HG03135 (cell line): ENCODE data around the gene RPL36.
"Not testable (repeated sequence)": the region's sequence is repeated elsewhere in the genome, so short reads cannot be mapped to it uniquely, and the experiment has no call there.

Experiments
- ATAC-seq: cut with Tn5 transposase; IDR thresholded peaks from one replicate; pipeline ENCODE4 v1.9.1; 2021; ENCODE audit warnings: mild to moderate bottlenecking, moderate library complexity; ENCODE audit not compliant: unreplicated experiment

RPL36 gene

DNA sequence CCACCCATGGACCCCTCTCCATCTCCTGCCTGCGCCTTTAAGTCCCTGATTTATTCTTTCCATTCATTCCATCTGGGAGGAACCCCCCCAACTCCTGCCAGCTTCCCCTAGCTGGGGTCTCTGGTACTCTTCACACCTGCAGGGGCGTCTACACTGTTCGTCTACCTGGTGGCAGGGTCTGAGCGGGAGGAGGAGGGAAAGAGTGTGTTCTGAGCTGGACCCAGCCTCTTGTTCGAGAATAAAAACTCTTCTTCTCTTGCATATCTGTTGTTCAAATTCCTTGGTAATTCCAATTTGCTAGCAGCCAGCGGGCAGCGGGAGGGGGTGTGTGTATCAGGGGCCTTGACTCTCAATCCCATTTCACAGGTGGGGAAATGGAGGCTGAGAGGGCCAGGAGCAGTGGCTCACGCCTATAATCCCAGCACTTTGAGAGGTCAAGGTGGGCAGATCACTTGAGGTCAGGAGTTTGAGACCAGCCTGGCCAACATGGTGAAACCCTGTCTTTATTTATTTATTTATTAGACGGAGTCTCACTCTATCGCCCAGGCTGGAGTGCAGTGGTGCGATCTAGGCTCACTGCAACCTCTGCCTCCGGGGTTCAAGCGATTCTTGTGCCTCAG lies 1.7 kb upstream of the RPL36 start:
- not testable (repeated sequence) for ATAC-seq

DNA sequence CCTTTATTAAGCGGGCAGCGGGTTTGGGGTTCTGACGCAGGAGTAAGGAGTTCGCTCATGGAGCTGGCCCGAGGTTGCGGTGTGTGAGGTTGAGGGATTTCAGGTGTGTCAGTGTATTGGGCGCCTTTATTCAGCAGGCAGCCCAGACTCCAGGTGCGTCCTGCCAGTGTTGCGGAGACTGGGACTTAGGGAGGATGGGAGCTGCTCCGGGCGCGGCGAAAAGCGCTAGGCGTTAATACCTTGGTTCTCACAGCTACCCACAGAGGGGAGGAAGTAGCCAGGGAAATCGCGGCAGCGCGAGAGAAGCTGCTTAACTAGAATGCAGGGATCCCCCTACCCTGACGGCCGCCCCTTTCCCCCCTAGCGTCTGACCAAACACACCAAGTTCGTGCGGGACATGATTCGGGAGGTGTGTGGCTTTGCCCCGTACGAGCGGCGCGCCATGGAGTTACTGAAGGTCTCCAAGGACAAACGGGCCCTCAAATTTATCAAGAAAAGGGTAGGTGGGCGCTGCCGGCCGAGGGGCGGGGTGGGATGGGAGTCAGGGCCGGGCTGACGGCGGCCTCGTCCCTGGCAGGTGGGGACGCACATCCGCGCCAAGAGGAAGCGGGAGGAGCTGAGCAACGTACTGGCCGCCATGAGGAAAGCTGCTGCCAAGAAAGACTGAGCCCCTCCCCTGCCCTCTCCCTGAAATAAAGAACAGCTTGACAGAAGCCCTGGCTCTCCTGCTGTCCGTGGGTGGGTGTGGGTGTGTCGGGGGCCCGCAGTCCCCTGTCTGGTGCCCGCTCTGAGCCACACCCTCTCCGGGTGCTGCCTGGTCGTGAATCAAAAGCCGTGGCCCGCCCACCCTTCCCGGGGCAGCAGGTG lies 1.1 kb downstream of the RPL36 start:
- ATAC-seq: no peak

DNA sequence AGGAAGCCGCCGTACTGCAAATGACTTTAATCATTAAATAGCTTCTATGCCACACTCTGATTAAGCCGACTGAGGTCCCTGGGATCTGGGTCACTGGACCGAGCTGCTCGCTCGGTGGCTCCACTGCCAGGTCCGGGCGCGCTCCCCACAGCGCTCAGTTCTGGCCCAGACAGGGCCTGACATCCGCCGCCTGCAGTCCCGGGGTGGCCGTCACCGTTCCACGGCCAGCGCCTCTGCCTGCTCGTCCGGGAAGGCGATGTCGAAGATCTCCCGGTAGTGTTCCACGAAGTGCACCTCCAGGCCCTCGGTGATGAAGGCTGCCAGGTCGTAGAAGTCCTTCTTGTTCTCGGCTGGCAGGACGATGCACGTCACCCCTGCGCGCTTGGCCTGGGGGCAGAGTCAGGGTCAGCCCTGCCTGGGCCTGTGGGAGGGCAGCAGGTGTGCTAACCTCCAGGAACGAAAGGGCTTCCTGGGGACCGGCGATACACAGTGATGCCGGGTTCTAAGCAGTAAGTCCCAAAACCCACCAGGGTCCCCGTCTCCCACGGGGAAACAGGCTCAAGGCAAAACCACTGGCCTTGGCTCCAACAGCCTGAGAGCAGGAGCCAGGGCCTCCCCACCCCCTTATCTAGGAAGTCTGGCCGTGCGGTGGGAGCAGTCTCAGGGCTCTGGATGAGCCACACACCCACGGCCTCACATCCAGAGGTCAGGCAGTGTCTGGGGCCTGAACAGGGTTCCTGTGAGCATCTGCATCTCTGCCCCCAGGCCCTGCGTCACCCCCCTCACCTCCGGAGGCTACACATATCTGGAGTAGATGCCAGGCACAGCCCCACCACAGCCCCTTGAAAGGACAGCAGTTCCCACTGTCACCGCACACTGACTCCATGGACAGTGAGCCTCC lies 2.0 kb downstream of the RPL36 start:
- no peak for ATAC-seq

DNA sequence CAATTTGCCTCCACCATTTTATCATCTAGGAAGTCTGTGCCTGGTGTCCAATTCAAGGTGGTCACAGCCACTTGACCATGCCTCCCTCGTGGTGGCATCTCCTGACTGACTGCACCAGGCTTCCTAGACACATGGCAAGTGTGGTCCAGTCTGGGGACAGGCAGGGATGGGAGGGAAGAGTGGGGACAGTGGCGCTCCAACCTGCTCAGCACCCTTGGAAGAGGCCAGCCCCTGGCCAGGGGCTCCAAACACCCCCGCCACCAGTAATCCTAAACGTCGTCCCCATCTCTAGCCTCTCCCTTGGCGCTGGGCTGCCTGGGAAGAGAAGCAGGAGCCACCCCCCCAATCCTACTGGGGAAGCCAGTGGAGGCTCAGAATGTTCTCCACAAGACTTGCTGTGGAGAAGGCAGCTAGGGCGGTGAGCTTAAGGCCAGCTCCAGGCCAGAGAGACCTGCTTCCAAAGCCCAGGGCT lies 2.7 kb downstream of the RPL36 start:
- ATAC-seq: no peak

DNA sequence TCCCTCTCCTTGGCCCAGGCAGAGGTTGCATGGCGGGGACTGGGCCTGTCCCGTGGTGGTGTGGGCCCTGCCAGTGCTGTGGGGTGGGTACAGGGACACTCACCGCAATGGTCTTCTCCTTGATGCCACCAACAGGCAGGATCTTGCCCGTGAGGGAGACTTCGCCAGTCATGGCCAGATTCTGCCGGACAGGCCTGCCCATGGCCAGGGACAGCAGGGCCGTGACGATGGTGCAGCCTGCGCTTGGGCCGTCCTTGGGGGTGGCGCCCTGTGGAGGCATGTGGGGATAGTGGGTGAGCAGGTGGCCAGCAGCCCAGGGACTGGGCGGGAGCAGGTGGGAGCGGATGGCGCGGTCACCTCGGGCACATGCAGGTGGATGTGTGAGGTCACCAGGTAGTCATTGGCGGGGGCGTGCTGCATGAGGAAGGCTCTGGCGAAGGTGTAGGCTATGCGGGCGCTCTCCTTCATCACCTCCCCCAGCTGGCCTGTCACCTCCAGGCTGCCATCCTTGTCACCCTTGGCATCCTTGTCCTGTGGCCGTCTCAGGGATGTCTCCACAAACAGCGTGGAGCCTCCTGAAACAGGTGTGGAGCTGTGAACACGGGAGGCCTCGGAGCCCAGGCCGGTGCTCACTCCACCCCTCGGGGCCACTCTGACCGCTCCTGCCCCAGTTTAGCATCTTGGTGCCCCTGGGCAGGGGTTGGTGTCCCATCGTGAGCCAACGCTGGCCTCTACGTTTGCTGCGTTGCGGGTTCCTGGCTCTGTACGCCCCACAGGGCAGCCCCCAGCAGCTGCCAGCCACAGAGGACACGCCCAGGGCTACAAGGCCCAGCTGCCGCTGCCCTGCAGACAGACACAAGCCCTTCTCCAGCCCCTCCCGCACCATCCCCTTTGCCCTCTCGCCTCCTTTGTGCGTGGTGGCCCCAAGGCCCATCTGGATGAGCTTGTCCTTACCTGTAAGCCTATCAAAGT lies 3.4 kb downstream of the RPL36 start:
- ATAC-seq: no peak

DNA sequence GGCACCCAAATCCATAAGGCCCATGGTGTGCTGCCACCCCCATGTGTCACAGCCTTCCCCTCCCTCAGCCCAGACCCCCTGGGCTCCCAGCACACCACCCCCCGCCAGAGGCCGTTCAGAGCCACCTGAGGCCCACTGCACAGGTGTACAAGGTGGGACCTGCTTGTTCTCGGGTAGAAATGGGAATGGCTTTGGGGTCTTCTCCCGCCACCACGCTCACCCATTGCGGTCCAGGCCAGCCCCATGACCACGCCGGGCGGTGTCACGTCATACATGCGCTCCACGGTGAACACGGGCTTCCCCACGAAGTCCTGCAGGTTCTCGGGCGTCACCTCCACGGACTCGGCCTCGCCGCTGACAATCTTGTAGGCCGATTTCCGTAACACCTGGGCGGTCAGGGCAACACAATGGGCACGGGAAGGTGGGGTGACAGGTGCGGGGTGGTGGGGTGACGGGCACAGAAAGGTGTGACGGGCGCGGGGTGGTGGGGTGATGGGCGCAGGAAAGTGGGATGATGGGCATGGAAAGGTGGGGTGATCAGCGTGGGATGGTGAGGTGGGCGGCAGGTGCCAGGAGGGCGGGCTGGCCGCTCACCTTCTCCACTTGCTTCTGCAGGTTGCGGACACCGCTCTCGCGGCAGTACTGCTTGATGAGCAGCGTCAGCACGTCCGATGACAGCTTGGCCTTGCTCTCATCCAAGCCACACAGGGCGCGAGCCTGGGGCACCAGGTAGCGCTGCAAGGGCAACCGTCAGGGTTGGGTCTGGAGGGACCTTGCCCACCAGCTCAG lies 4.3 kb downstream of the RPL36 start:
- ATAC-seq: no peak

DNA sequence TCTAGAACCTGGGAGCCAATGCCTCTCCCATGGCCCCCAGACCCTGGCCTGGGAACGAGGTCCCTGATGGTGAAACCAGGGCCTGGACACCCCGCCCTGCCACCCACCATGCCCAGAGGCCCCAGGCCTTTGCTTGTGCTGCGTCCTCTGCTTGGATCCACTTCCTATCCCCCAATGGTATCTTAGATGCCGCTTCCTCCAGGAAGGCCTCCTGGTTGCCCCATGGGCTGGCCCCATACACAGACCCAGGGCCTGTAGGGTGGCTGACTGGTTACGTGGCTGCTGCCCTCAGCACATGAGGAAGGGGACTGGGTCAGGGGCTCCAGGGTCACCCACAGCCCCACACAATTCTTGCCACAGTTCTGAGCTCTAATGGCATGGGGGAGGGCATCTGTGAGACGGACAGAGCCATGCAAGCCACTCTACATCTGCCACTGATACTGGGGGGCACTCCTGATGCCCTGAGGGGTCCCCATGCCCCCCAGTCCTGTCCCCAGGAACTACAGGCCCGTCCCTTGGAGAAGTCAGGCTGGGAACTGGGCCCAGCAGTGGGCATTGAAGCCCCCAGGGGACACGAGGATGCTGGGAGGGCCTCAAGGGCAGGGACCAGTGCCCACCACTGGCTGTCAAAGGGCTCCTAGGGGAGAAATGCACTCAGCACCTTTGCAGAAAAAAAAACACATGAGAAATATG lies 5.0 kb downstream of the RPL36 start:
- no peak for ATAC-seq

DNA sequence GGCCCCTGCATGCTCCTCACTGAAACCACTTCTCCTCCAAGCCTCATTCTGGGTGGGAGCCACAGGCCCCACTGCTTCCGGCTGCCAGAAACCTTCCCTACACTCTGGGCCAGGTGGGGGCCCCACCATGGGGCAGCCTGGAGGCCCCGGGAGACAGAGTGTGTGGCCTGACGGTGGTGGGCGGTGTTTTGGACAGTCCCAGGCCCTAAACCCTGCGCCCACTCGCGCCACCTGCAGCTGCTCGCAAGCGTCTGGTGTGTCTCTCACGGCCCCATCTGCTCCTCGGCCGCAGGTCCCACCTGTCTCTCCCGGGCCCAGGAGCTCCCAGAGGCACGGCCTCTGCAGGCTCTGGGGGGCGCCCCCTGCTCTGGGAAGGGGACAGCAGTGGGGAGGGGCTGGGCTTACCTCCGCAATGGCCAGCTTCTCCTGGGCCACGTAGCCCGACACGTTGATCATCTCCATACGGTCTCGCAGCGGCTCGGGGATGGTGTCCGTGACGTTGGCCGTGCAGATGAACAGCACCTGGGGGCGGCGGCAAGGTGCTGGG lies 5.6 kb downstream of the RPL36 start:
- ATAC-seq: no peak

DNA sequence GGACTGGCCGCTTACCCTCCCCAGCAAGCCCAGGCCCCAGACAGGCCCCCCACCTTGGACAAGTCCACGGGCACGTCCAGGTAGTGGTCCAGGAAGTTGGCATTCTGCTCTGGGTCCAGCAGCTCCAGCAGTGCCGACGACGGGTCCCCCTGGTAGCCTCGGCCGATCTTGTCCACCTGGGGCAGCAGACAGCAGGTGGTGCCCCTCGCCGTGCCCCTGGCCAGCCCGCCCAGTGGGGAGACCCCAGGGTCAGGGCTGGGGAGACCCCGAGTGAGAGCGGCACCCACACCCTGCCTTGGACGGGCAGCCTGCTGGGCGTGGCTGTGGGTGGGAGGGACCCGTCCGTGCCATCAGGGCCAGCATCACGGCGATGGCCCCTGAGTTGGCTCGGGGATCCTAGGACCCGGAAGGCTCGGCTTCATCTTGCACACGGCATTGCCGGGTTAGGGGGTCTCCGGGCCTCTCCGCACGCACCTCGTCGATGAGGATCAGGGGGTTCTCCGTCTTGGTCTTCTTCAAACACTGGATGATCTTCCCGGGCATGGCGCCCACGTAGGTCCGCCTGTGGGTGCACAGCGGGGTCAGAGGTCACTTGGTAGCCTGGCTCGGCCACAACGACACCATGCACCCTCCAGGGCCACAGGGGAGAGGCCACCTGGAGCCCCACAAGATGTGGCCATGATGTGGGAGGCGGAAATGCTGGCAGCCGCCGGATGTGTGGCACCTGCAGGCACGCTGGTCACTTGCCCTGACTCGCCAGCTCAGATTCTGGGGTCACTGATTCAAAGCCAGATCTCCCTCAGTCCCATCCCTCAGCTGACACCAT lies 6.3 kb downstream of the RPL36 start:
- ATAC-seq: no peak

DNA sequence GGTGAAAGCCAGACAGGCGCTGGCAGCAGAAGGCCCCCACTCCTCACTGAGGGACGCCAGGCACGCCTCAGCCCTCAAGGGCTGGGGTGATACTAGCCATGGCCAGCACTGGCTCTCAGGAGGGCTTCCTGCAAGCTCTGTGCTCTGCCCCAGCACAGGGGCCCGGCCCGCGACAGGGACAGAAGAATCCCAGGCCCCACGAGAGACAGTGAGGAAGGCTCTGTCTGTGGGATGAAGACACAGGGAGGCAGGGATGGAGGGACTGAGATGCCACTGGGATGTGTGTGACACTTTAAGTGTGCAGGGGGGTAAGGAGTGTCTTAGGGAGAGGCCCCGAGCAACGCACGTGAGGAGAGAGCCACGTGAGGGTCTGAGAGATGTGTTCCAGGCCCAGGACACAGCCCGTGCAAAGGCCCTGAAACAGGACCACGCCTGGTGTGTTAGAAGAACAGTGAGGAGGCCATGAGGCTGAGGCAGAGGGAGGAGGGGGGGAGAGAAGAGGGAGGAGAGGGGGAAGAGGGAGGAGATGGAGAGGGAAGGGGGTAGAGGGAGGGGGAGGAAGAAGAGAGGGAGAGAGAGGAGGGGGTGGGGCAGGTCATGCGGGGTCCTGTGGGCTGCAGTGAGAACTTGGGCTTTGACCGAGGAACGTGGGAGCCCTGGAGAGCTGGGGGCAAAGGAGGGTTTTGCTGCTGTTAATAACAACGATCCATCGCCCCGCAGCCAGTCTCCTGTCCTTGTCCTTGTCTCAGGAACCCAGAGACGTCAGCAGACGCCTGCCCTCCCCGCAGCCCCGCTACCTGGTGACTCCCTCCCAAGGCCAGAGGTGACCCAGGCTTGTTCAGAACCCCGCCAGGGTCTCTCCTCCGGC lies 7.2 kb downstream of the RPL36 start:
- no peak for ATAC-seq

DNA sequence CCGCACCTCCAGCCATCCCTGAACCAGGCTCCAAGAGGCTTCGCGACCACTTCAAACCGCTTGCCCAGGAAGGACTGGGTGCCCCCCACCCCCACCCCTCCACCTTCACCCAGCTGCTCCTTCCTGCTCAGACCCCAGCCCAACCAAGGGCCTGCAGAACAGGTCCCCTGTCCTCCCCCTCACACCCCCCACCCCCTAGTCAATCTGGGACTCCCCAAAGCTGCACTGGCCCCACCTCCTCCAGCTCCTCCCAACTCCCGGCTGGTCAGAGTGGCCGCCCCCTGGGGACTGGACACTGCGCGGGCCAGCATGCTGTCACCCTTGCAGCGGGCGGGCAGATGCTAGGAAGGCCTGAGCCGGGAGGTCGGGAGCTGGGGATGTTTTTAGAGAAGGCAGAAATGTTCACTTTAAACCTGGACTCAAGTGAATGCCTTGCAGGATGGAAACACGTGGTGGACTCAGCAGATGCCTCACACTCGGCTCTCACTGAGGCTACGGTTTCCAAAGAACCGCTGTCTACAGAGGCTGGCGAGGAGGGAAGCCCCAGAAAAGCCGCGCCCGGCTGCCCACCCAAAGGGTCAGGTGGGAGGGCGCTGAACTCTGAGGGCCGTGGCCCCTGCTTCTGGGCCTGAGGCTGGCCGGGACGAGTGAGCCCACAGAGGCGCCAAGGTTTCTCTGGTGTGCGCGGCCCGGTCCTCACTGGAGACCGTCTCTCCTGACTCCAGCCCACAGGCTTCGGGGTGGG lies 8.0 kb downstream of the RPL36 start:
- ATAC-seq: no peak

DNA sequence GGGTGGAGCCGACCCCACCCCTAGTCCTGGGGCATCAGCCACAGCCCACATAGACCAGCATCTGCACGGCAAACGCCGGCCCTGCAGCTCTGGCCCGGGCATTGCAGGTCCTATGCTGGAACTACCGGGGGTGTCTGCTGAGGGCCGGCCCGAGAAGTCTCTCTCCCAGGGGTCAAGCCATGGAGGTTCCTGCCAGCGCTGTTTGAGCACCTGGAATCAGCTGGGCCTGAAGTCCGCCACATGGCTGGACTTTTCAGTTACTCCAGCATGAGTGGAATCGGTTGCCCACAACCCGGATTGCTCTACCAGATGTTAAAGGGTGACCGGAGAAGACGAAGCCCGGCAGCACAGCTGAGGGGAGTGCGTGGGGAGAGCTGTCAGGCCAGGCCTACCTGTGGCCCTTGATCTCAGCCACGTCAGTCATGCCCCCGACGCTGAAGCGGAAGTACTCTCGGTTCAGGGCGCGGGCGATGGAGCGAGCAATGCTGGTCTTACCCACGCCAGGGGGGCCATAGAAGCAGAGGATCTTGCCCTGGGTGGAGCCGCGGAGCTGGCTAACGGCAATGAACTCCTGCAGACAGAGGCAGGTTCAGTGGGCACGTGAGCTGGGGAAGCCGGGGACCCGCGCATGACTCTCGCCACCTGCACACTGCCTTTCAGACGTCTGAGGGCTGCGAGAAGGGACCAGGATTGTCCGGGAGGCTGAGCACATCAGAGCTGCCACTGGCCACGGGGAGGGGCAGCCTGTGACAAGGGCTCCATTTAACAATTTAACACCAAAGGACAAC lies 8.7 kb downstream of the RPL36 start:
- no peak for ATAC-seq

DNA sequence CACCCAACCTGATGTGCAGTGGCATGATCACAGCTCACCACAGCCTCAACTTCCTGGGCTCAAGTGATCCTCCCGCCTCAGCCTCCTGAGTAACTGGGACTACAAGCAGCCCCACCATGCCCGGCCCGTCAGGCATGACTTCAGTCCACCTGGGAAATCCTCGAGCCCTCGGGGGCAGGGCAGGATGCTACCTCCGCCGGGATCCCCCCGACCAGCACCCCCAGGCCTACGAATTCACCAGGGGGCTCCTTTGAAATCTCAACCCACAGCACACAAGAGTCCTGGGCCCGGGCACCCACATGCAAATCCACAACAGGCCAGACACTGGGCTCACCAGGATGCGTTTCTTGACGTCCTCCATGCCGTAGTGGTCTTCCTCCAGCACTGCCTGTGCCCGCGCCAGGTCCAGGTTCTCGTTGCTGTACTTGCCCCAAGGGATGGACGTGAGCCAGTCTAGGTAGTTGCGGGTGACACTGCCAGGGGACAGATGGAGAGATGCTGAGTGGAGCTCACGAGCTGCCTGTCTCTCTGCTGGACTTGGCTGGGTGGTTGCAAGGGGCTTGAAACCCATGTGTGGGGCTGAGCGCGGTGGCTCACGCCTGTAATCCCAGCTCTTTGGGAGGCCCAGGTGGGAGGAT lies 10.5 kb downstream of the RPL36 start:
- no peak for ATAC-seq

DNA sequence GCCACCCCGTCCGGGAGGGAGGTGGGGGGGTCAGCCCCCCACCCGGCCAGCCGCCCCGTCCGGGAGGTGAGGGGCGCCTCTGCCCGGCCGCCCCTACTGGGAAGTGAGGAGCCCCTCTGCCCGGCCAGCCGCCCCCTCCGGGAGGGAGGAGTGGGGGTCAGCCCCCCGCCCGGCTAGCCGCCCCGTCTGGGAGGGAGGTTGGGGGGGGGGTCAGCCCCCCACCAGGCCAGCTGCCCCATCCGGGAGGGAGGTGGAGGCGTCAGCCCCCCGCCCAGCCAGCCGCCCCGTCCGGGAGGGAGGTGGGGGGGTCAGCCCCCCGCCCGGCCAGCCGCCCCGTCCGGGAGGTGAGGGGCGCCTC lies 11.9 kb downstream of the RPL36 start:
- ATAC-seq: not testable (repeated sequence)
